HepG2 (cell line): ENCODE data around the gene HDAC4. TPM values are rescaled to one million over a fixed set of nuclear protein-coding genes. Genes with fewer than 3 reads are reported as not detected.

Experiments used
- ATAC-seq: fragments of 200-7000 bp; cut with Tn5 transposase; 3 replicates; pipeline ENCODE4 v1.9.1; 2020; ENCODE audit warnings: mild to moderate bottlenecking, moderate library complexity
- BruUV-seq: library from RNA; stranded (reverse); fragments of 400-500 nt; replicated peaks from 2 replicates; lab custom pipeline; 2021; lab: Mats Ljungman, UMichigan
- CTCF ChIA-PET: fragments of 300-600 bp; formaldehyde crosslinking; extraction: SDS; loops from one replicate; lab custom pipeline; 2021; ENCODE audit warnings: low total read pairs, inconsistent platforms, low intra/inter-chr PET ratio; lab: Yijun Ruan, JAX
- POLR2A ChIA-PET: fragments of 350-600 bp; sonication (Branson Sonifier 250); formaldehyde crosslinking; loops from one replicate; lab custom pipeline; 2020; ENCODE audit warnings: antibody characterized with exemption, inconsistent platforms; lab: Yijun Ruan, JAX
- DNase-seq: peaks from one replicate; pipeline ENCODE4 v3.0.0-alpha.2; 2015; ENCODE audit warnings: low spot score
- FAIRE-seq: peaks from 3 replicates; lab custom pipeline; 2011; peaks lifted over from hg19 to GRCh38; lab: Jason Lieb, UNC
- H2AFZ ChIP-seq: one replicate; pipeline ENCODE4 v1.6.1; 2011; ENCODE audit warnings: low read length, inconsistent platforms
- H3K27ac ChIP-seq: fragments of 300-600 bp; 3 replicates; pipeline ENCODE4 v1.8.0; 2011; ENCODE audit warnings: mixed run types, mild to moderate bottlenecking, mixed read lengths, low read length, inconsistent platforms; ENCODE audit not compliant: insufficient read depth; ENCODE audit errors: extremely low read length
- H3K27me3 ChIP-seq, 2 experiments: fragments of 200-600 bp in 1 of 2; 2 replicates in 1 of 2; 3 replicates in 1 of 2; pipeline versions ENCODE4 v1.6.0 to v1.8.0; 2011; ENCODE audit warnings: low read length in 2 of 2, mild to moderate bottlenecking in 2 of 2, moderate library complexity in 2 of 2, inconsistent platforms in 1 of 2; ENCODE audit not compliant: insufficient read depth in 2 of 2, control insufficient read depth in 1 of 2
- H3K36me3 ChIP-seq, 2 experiments: fragments of 200-600 bp in 1 of 2; replicated peaks in 1 of 2; 2 replicates in 1 of 2; 3 replicates in 1 of 2; pipeline versions ENCODE4 v1.5.1 to v1.8.0; 2011; ENCODE audit warnings: low read length in 2 of 2, inconsistent platforms in 1 of 2; ENCODE audit not compliant: insufficient read depth in 2 of 2, control insufficient read depth in 1 of 2
- H3K4me1 ChIP-seq: 2 replicates; pipeline ENCODE4 v1.5.1; 2012; ENCODE audit warnings: low read length, inconsistent platforms; ENCODE audit not compliant: insufficient read depth
- H3K4me2 ChIP-seq: 2 replicates; pipeline ENCODE4 v1.6.0; 2011; ENCODE audit warnings: low read depth, low read length, inconsistent platforms
- H3K4me3 ChIP-seq, 3 experiments: fragments of 200-600 bp in 1 of 3; sonication (generic), shearing (Covaris generic) in 1 of 3; replicated peaks in 1 of 3; 2 replicates each; pipeline ENCODE4 v1.5.1; 2011 to 2016; ENCODE audit warnings: low read length in 3 of 3, inconsistent platforms in 2 of 3, low read depth in 2 of 3, mild to moderate bottlenecking in 2 of 3, control low read depth in 1 of 3, mixed read lengths in 1 of 3; ENCODE audit not compliant: insufficient read depth in 1 of 3
- H3K79me2 ChIP-seq: one replicate; pipeline ENCODE4 v1.6.1; 2011; ENCODE audit warnings: low read length, inconsistent platforms; ENCODE audit not compliant: insufficient read depth
- H3K9ac ChIP-seq: 2 replicates; pipeline ENCODE4 v1.6.0; 2011; ENCODE audit warnings: mild to moderate bottlenecking, low read depth, low read length, inconsistent platforms; ENCODE audit not compliant: insufficient read depth
- H3K9me3 ChIP-seq: 2 replicates; pipeline ENCODE4 v1.5.1; 2012; ENCODE audit warnings: mild to moderate bottlenecking, low read length
- H4K20me1 ChIP-seq: 2 replicates; pipeline ENCODE4 v1.6.0; 2011; ENCODE audit warnings: inconsistent platforms, mild to moderate bottlenecking, low read length, moderate library complexity; ENCODE audit not compliant: insufficient read depth
- ARNTL ChIP-seq: sonication (generic); formaldehyde crosslinking; IDR thresholded peaks from 2 replicates; pipeline ENCODE4 v1.4.0; 2020; ENCODE audit warnings: mild to moderate bottlenecking, missing genetic modification reagents
- ATF7 ChIP-seq, 2 experiments: fragments of 450-650 bp in 1 of 2; sonication (generic) in 1 of 2; formaldehyde crosslinking in 1 of 2; IDR thresholded peaks; 2 replicates each; pipeline versions ENCODE4 v1.4.0 to v1.6.1; 2016 to 2020; ENCODE audit warnings: antibody characterized with exemption in 1 of 2, mild to moderate bottlenecking in 1 of 2, missing genetic modification reagents in 1 of 2
- HMGXB4 ChIP-seq, 2 experiments: sonication (generic) in 1 of 2; formaldehyde crosslinking in 1 of 2; IDR thresholded peaks; 2 replicates each; pipeline versions ENCODE4 v1.4.0 to v1.6.1; 2018 to 2020; ENCODE audit warnings: missing genetic modification reagents in 2 of 2, borderline replicate concordance in 1 of 2, low read depth in 1 of 2, mild to moderate bottlenecking in 1 of 2, missing biosample characterization in 1 of 2
- KAT8 ChIP-seq: IDR thresholded peaks from 2 replicates; pipeline ENCODE4 v1.6.1; 2016; ENCODE audit warnings: missing genetic modification reagents, missing compliant biosample characterization
- RELA ChIP-seq: sonication (generic); formaldehyde crosslinking; IDR thresholded peaks from 2 replicates; pipeline ENCODE4 v1.4.0; 2020; ENCODE audit warnings: missing genetic modification reagents
- RFX5 ChIP-seq: IDR thresholded peaks from 2 replicates; pipeline ENCODE4 v1.6.1; 2011; ENCODE audit warnings: low read depth, low read length, improper control_type of control experiment
- TAF1 ChIP-seq: sonication (generic); formaldehyde crosslinking; IDR thresholded peaks from 2 replicates; pipeline ENCODE4 v1.4.0; 2020; ENCODE audit warnings: missing genetic modification reagents
- TP53 ChIP-seq: sonication (generic); formaldehyde crosslinking; conservative IDR thresholded peaks from 2 replicates; pipeline ENCODE4 v1.4.0; 2020; ENCODE audit warnings: missing genetic modification reagents
- USF2 ChIP-seq, 2 experiments: sonication (generic) in 1 of 2; formaldehyde crosslinking in 1 of 2; IDR thresholded peaks; 2 replicates each; pipeline versions ENCODE4 v1.5.1 to v1.6.1; 2011 to 2020; ENCODE audit warnings: borderline replicate concordance in 1 of 2, low read depth in 1 of 2, low read length in 1 of 2, mild to moderate bottlenecking in 1 of 2, missing genetic modification reagents in 1 of 2, moderate library complexity in 1 of 2
- ZBTB14 ChIP-seq: sonication (generic); formaldehyde crosslinking; IDR thresholded peaks from 2 replicates; pipeline ENCODE4 v1.4.0; 2020; ENCODE audit warnings: missing genetic modification reagents
- ZBTB49 ChIP-seq: sonication (generic); formaldehyde crosslinking; IDR thresholded peaks from 2 replicates; pipeline ENCODE4 v1.4.0; 2020; ENCODE audit warnings: missing genetic modification reagents, borderline replicate concordance
- ZNF24 ChIP-seq: fragments of 450-650 bp; IDR thresholded peaks from 2 replicates; pipeline ENCODE4 v1.6.1; 2017; ENCODE audit warnings: antibody characterized with exemption, mild to moderate bottlenecking
- ZNF383 ChIP-seq: sonication (generic); formaldehyde crosslinking; IDR thresholded peaks from 2 replicates; pipeline ENCODE4 v1.4.0; 2020; ENCODE audit warnings: missing genetic modification reagents, mild to moderate bottlenecking, borderline replicate concordance
- ZNF451 ChIP-seq: sonication (generic); formaldehyde crosslinking; IDR thresholded peaks from 2 replicates; pipeline ENCODE4 v1.5.0; 2020; ENCODE audit warnings: mild to moderate bottlenecking, missing genetic modification reagents
- ZNF484 ChIP-seq: sonication (generic); formaldehyde crosslinking; IDR thresholded peaks from 2 replicates; pipeline ENCODE4 v1.5.1; 2020; ENCODE audit warnings: mild to moderate bottlenecking, low read depth, missing genetic modification reagents, borderline replicate concordance
- ZNF510 ChIP-seq: sonication (generic); formaldehyde crosslinking; IDR thresholded peaks from 2 replicates; pipeline ENCODE4 v1.4.0; 2020; ENCODE audit warnings: low read depth, mild to moderate bottlenecking, missing genetic modification reagents
- ZNF839 ChIP-seq: sonication (generic); formaldehyde crosslinking; IDR thresholded peaks from 2 replicates; pipeline ENCODE4 v1.4.0; 2020; ENCODE audit warnings: missing genetic modification reagents, mild to moderate bottlenecking, borderline replicate concordance
- ZSCAN9 ChIP-seq: IDR thresholded peaks from 2 replicates; pipeline ENCODE4 v1.6.1; 2016; ENCODE audit warnings: borderline replicate concordance
- WGBS: methylation state at CpG from one replicate; pipeline ENCODE4 v1.1.6; 2017; ENCODE audit warnings: low lambda C conversion rate; 5-methylcytosine and 5-hydroxymethylcytosine counted together
- in situ Hi-C: cut with HindIII; loops from 2 replicates; pipeline ENCODE4 v1.10.0; 2017; ENCODE audit warnings: low pct_unique_long_range_greater_than_20kb; ENCODE audit not compliant: extremely low pct_ligation_motif_present
- intact Hi-C: fragments of 100-400 bp; cut with micrococcal nuclease; formaldehyde crosslinking; loops from one replicate; pipeline ENCODE4 v1.10.0; 2022; ENCODE audit not compliant: unreplicated experiment
- polyA plus RNA-seq, 8 experiments: library from polyadenylated mRNA; depleted of rRNA in 3 of 8; stranded (reverse) in 7 of 8; unstranded in 1 of 8; fragments of >200 nt; fragmentation: Illumina TruSeq in 4 of 8; extraction: Trizol in 4 of 8; gene quantifications; 2 replicates each; pipeline versions ENCODE4 v1.2.1 to v1.2.3, GENCODE V29; 2011 to 2016; ENCODE audit warnings: low read depth in 4 of 8, missing spikeins in 1 of 8, mixed read lengths in 1 of 8; ENCODE audit not compliant: insufficient read depth in 1 of 8
- total RNA-seq, 5 experiments: library from RNA; depleted of rRNA; stranded (reverse); fragments of >200 nt; fragmentation: Illumina TruSeq; extraction: Trizol; gene quantifications; 2 replicates each; pipeline ENCODE4 v1.2.3, GENCODE V29; 2016; ENCODE audit warnings: low read depth in 1 of 5

Gene HDAC4
- total and polyA plus RNA-seq, 2 of the 13 experiments (the other 11 are each of a cell fraction or from before 2014, with no cell fraction given), result 10.1 to 11.5 TPM

- Histone ChIP-seq H3K4me1 (no peaks in the 10 kb centered on the region), H3K4me2 (no peak overlapping the region), H3K9ac (no peak overlapping the region), H3K79me2 (peaks cover 52% of the 10 kb centered on the region), H3K27ac (no peak overlapping the region), H3K9me3 (no peaks in the 10 kb centered on the region), H3K4me3 (no peak overlapping the region), H4K20me1 (peaks cover 21% of the 10 kb centered on the region; the same call in 1 of the 2 replicates), H3K27me3 (no peaks in the 10 kb centered on the region), H2AFZ (no peak overlapping the region), H3K36me3 (peaks cover 0 to 3% of the 10 kb centered on the region in 2 experiments; a peak in 1 of 5 replicates)
- CTCF ChIA-PET, result no interaction called here
- in situ Hi-C loops, result no loop called here
- no TSS peak for BruUV-seq
- intact Hi-C loops, result no loop called here
- ATAC-seq (no peak), FAIRE-seq (no peak), DNase-seq (no peak)
- WGBS, result 97% methylated on average over 10 of the region's 10 CpGs
- POLR2A ChIA-PET, result no interaction called here
- TF ChIP-seq ZNF24 (no peak), HMGXB4 (CRISPR knock-in tag; IDR thresholded peaks at IDR 0.05; ENCODE audit: borderline replicate concordance in 1 of 2, low read depth in 1 of 2) (no peak), USF2 (IDR thresholded peaks at IDR 0.05; ENCODE audit: low read depth, low read length) (no peak), USF2 (CRISPR knock-in tag; IDR thresholded peaks at IDR 0.05; ENCODE audit: borderline replicate concordance) (no peak), RFX5 (no peak), ZNF484 (CRISPR knock-in tag) (no peak), TP53 (CRISPR knock-in tag) (no peak), ZNF451 (CRISPR knock-in tag) (no peak), ZNF510 (CRISPR knock-in tag) (no peak), ZNF383 (CRISPR knock-in tag) (no peak), ZBTB14 (no peak), ZBTB49 (no peak), ARNTL (CRISPR knock-in tag) (no peak), TAF1 (CRISPR knock-in tag) (no peak), ZSCAN9 (no peak), ZNF839 (CRISPR knock-in tag) (no peak), RELA (CRISPR knock-in tag) (no peak), KAT8 (CRISPR knock-in tag) (no peak), ATF7 (IDR thresholded peaks at IDR 0.05) (no peak), ATF7 (CRISPR knock-in tag; IDR thresholded peaks at IDR 0.05) (no peak)
Measured at GRCh38 chr2:239315308-239315707, 85.5 kb downstream of the HDAC4 start.
